GM12878 (cell line): ENCODE data around the gene RELT.

Experiments used
- CBFB ChIP-seq: IDR thresholded peaks from 2 replicates; pipeline ENCODE4 v1.6.1; 2016; ENCODE audit warnings: antibody characterized with exemption, low read depth
- CREB1 ChIP-seq: IDR thresholded peaks from 2 replicates; pipeline ENCODE4 v1.6.1; 2012; ENCODE audit warnings: low read depth, mild to moderate bottlenecking, inconsistent platforms
- EZH2 ChIP-seq: IDR thresholded peaks from 2 replicates; pipeline ENCODE4 v1.6.1; 2012; ENCODE audit warnings: low read depth, mild to moderate bottlenecking, control low read depth, inconsistent platforms, low read length, borderline replicate concordance; ENCODE audit not compliant: control insufficient read depth
- HDAC2 ChIP-seq: fragments of 200-600 bp; sonication (generic); IDR thresholded peaks from 2 replicates; pipeline ENCODE4 v1.6.1; 2017
- POLR2AphosphoS5 ChIP-seq: IDR thresholded peaks from 2 replicates; pipeline ENCODE4 v1.6.1; 2011; ENCODE audit warnings: mild to moderate bottlenecking, low read length, inconsistent platforms
- RCOR1 ChIP-seq: conservative IDR thresholded peaks from 2 replicates; pipeline ENCODE4 v1.6.1; 2012; ENCODE audit warnings: low read depth, low read length, improper control_type of control experiment
- RFX5 ChIP-seq: IDR thresholded peaks from 2 replicates; pipeline ENCODE4 v1.6.1; 2011; ENCODE audit warnings: low read depth, low read length, improper control_type of control experiment
- TF ChIP-seq, protein P1 (sequence below): IDR thresholded peaks from 2 replicates; pipeline ENCODE4 v1.6.1; 2012; ENCODE audit warnings: low read depth, low read length, improper control_type of control experiment
- TF ChIP-seq, protein P2 (sequence below), 3 experiments: IDR thresholded peaks in 2 of 3; conservative IDR thresholded peaks in 1 of 3; 2 replicates each; pipeline ENCODE4 v1.5.1; 2011; ENCODE audit warnings: low read depth in 3 of 3, low read length in 3 of 3, mild to moderate bottlenecking in 3 of 3, control low read depth in 2 of 3, moderate library complexity in 2 of 3, inconsistent platforms in 1 of 3, mixed read lengths in 1 of 3; ENCODE audit not compliant: control insufficient read depth in 2 of 3, insufficient read depth in 1 of 3; ENCODE audit errors: extremely low read depth in 1 of 3
- TF ChIP-seq, protein P3 (sequence below): IDR thresholded peaks from 2 replicates; pipeline ENCODE4 v1.6.1; 2012; ENCODE audit warnings: low read depth, low read length, improper control_type of control experiment
- TF ChIP-seq, protein P4 (sequence below): fragments of 450-650 bp; IDR thresholded peaks from 2 replicates; pipeline ENCODE4 v1.6.1; 2016; ENCODE audit warnings: mild to moderate bottlenecking, moderate library complexity, borderline replicate concordance
- TF ChIP-seq, protein P5 (sequence below): IDR thresholded peaks from 2 replicates; pipeline ENCODE4 v1.6.1; 2011; ENCODE audit warnings: low read depth, mild to moderate bottlenecking, low read length, moderate library complexity, borderline replicate concordance; ENCODE audit errors: extremely low read depth

DNA sequence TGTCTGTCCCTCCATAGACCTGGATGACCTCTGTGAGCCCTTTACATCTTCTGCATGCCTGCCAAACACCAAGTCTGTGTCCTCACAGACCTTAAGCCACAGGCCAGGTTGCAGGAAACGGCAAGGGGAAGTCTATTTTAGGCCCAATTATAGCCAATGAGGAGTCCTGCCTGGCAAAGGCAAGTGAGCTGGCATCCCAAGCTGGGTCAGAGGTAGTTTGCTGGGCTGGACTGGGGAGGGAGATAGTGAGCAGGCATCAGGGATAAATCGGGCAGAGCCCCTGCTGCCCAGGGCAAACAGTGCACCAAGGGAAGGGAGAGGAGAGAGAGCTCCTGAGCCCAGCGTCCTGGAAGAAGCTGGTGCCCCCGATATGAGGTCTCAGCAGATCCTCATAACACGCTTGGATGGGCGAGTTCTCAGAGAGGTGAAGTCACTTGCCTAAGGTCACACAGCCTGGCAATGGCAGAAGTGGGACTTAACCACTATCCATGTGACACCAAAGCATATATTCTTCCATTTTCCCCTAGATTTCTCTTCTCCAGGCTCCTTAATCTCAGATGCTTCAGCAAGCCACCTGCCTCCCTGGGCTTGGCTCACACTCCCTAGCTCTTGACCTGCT, 3.7 kb upstream of the RELT start:
- TF ChIP-seq, protein P1, sequence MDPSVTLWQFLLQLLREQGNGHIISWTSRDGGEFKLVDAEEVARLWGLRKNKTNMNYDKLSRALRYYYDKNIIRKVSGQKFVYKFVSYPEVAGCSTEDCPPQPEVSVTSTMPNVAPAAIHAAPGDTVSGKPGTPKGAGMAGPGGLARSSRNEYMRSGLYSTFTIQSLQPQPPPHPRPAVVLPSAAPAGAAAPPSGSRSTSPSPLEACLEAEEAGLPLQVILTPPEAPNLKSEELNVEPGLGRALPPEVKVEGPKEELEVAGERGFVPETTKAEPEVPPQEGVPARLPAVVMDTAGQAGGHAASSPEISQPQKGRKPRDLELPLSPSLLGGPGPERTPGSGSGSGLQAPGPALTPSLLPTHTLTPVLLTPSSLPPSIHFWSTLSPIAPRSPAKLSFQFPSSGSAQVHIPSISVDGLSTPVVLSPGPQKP, result no peak
- TF ChIP-seq, protein P2, sequence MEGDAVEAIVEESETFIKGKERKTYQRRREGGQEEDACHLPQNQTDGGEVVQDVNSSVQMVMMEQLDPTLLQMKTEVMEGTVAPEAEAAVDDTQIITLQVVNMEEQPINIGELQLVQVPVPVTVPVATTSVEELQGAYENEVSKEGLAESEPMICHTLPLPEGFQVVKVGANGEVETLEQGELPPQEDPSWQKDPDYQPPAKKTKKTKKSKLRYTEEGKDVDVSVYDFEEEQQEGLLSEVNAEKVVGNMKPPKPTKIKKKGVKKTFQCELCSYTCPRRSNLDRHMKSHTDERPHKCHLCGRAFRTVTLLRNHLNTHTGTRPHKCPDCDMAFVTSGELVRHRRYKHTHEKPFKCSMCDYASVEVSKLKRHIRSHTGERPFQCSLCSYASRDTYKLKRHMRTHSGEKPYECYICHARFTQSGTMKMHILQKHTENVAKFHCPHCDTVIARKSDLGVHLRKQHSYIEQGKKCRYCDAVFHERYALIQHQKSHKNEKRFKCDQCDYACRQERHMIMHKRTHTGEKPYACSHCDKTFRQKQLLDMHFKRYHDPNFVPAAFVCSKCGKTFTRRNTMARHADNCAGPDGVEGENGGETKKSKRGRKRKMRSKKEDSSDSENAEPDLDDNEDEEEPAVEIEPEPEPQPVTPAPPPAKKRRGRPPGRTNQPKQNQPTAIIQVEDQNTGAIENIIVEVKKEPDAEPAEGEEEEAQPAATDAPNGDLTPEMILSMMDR (IDR thresholded peaks at IDR 0.05 in 2 of 3, conservative IDR thresholded peaks at IDR 0.05 in 1 of 3; ENCODE audit: control insufficient read depth in 2 of 3, extremely low read depth in 1 of 3, insufficient read depth in 1 of 3, low read depth in 3 of 3, low read length in 3 of 3), result peak; percentile 15 to 35 (median 23); a peak in 3 of 6 replicates
- TF ChIP-seq, protein P3, sequence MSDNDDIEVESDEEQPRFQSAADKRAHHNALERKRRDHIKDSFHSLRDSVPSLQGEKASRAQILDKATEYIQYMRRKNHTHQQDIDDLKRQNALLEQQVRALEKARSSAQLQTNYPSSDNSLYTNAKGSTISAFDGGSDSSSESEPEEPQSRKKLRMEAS, result no peak
- TF ChIP-seq, protein P4, sequence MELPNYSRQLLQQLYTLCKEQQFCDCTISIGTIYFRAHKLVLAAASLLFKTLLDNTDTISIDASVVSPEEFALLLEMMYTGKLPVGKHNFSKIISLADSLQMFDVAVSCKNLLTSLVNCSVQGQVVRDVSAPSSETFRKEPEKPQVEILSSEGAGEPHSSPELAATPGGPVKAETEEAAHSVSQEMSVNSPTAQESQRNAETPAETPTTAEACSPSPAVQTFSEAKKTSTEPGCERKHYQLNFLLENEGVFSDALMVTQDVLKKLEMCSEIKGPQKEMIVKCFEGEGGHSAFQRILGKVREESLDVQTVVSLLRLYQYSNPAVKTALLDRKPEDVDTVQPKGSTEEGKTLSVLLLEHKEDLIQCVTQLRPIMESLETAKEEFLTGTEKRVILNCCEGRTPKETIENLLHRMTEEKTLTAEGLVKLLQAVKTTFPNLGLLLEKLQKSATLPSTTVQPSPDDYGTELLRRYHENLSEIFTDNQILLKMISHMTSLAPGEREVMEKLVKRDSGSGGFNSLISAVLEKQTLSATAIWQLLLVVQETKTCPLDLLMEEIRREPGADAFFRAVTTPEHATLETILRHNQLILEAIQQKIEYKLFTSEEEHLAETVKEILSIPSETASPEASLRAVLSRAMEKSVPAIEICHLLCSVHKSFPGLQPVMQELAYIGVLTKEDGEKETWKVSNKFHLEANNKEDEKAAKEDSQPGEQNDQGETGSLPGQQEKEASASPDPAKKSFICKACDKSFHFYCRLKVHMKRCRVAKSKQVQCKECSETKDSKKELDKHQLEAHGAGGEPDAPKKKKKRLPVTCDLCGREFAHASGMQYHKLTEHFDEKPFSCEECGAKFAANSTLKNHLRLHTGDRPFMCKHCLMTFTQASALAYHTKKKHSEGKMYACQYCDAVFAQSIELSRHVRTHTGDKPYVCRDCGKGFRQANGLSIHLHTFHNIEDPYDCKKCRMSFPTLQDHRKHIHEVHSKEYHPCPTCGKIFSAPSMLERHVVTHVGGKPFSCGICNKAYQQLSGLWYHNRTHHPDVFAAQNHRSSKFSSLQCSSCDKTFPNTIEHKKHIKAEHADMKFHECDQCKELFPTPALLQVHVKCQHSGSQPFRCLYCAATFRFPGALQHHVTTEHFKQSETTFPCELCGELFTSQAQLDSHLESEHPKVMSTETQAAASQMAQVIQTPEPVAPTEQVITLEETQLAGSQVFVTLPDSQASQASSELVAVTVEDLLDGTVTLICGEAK, result no peak
- TF ChIP-seq, protein P5, sequence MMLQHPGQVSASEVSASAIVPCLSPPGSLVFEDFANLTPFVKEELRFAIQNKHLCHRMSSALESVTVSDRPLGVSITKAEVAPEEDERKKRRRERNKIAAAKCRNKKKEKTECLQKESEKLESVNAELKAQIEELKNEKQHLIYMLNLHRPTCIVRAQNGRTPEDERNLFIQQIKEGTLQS, result no peak
- TF ChIP-seq POLR2AphosphoS5 (no peak), RFX5 (no peak), CBFB (no peak), RCOR1 (no peak), HDAC2 (no peak), CREB1 (no peak), EZH2 (no peak)
